ENCODE data around the gene BEGAIN. TPM values are rescaled to one million over a fixed set of nuclear protein-coding genes. Genes with fewer than 3 reads are reported as not detected.

The BEGAIN gene
- polyA plus RNA-seq, 1 donor from 2014 or later = 10.9 TPM

DNA sequence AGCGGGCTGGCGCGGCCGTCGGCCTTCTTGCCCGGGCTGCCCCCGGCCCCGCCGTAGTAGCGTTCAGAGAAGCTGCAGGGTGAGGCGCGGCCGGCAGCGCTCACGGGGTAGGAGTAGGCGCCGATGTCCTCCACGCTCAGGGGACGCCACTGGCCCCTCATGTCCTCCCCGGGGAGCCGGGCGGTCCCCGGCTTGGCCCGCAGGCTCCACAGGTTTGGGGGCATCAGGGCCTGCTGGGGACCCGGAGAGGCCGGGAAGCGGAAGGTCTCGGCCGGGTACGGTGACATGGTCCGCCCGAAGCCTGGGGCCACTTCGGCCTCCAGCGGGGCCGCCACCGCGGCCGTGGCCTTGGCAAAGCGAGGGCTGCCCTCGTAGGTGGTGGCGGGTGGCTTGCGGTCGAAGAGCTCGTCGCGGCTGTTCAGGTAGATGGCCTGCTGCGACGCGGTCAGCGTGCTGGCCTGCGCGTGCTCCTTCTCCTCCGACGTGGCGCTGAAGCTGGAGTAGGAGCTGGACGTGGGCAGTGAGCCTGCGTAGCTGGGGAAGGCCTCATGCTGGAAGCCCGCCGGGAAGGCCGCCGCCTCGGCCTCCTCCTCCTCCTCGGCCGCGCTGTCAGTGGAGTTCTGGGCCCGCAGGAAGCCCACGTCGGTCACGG lies 48.7 kb downstream of the BEGAIN start:
- Histone ChIP-seq H3F3A (ENCODE audit: insufficient read depth, low read length, poor library complexity, severe bottlenecking) (no peaks in the 10 kb centered on the region), H3K79me2 (replicated peaks; ENCODE audit: insufficient read depth, low read length) (no peaks in the 10 kb centered on the region), H3K36me3 (ENCODE audit: insufficient read depth, low read length) (no peaks in the 10 kb centered on the region), H3K27ac (ENCODE audit: low read length) (no peak overlapping the region), H3K27me3 (ENCODE audit: insufficient read depth, low read depth, low read length) (no peaks in the 10 kb centered on the region), H3K9ac (ENCODE audit: low read length) (no peak overlapping the region), H3K4me2 (ENCODE audit: low read length) (no peak overlapping the region), H3K9me2 (ENCODE audit: insufficient read depth, low read length) (no peaks in the 10 kb centered on the region), H4K20me1 (ENCODE audit: insufficient read depth) (no peaks in the 10 kb centered on the region), H3K9me3 (ENCODE audit: low read length) (no peaks in the 10 kb centered on the region), H2AFZ (ENCODE audit: low read depth, low read length) (no peak overlapping the region), H3K4me3 (ENCODE audit: low read length) (no peak overlapping the region)
- no peak for TF ChIP-seq SMC3 (conservative IDR thresholded peaks at IDR 0.05; ENCODE audit: poor library complexity)
- no peak for TF ChIP-seq TAF1 (IDR thresholded peaks at IDR 0.05; ENCODE audit: low read depth)
- TF ChIP-seq, protein P1, sequence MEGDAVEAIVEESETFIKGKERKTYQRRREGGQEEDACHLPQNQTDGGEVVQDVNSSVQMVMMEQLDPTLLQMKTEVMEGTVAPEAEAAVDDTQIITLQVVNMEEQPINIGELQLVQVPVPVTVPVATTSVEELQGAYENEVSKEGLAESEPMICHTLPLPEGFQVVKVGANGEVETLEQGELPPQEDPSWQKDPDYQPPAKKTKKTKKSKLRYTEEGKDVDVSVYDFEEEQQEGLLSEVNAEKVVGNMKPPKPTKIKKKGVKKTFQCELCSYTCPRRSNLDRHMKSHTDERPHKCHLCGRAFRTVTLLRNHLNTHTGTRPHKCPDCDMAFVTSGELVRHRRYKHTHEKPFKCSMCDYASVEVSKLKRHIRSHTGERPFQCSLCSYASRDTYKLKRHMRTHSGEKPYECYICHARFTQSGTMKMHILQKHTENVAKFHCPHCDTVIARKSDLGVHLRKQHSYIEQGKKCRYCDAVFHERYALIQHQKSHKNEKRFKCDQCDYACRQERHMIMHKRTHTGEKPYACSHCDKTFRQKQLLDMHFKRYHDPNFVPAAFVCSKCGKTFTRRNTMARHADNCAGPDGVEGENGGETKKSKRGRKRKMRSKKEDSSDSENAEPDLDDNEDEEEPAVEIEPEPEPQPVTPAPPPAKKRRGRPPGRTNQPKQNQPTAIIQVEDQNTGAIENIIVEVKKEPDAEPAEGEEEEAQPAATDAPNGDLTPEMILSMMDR (IDR thresholded peaks at IDR 0.05; ENCODE audit: poor library complexity, severe bottlenecking) = no peak
- no peak for TF ChIP-seq POLR2AphosphoS5 (IDR thresholded peaks at IDR 0.05)
- TF ChIP-seq EP300 (conservative IDR thresholded peaks at IDR 0.05; ENCODE audit: poor library complexity, severe bottlenecking) = no peak
- TF ChIP-seq RAD21 (conservative IDR thresholded peaks at IDR 0.05) = no peak
- no peak for TF ChIP-seq EZH2 (IDR thresholded peaks at IDR 0.05; ENCODE audit: borderline replicate concordance, insufficient read depth, low read length, poor library complexity, severe bottlenecking)
- TF ChIP-seq MXI1 (conservative IDR thresholded peaks at IDR 0.05; ENCODE audit: poor library complexity, severe bottlenecking) = no peak
- TF ChIP-seq, protein P2, sequence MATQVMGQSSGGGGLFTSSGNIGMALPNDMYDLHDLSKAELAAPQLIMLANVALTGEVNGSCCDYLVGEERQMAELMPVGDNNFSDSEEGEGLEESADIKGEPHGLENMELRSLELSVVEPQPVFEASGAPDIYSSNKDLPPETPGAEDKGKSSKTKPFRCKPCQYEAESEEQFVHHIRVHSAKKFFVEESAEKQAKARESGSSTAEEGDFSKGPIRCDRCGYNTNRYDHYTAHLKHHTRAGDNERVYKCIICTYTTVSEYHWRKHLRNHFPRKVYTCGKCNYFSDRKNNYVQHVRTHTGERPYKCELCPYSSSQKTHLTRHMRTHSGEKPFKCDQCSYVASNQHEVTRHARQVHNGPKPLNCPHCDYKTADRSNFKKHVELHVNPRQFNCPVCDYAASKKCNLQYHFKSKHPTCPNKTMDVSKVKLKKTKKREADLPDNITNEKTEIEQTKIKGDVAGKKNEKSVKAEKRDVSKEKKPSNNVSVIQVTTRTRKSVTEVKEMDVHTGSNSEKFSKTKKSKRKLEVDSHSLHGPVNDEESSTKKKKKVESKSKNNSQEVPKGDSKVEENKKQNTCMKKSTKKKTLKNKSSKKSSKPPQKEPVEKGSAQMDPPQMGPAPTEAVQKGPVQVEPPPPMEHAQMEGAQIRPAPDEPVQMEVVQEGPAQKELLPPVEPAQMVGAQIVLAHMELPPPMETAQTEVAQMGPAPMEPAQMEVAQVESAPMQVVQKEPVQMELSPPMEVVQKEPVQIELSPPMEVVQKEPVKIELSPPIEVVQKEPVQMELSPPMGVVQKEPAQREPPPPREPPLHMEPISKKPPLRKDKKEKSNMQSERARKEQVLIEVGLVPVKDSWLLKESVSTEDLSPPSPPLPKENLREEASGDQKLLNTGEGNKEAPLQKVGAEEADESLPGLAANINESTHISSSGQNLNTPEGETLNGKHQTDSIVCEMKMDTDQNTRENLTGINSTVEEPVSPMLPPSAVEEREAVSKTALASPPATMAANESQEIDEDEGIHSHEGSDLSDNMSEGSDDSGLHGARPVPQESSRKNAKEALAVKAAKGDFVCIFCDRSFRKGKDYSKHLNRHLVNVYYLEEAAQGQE (IDR thresholded peaks at IDR 0.05; ENCODE audit: borderline replicate concordance) = no peak

DNA sequence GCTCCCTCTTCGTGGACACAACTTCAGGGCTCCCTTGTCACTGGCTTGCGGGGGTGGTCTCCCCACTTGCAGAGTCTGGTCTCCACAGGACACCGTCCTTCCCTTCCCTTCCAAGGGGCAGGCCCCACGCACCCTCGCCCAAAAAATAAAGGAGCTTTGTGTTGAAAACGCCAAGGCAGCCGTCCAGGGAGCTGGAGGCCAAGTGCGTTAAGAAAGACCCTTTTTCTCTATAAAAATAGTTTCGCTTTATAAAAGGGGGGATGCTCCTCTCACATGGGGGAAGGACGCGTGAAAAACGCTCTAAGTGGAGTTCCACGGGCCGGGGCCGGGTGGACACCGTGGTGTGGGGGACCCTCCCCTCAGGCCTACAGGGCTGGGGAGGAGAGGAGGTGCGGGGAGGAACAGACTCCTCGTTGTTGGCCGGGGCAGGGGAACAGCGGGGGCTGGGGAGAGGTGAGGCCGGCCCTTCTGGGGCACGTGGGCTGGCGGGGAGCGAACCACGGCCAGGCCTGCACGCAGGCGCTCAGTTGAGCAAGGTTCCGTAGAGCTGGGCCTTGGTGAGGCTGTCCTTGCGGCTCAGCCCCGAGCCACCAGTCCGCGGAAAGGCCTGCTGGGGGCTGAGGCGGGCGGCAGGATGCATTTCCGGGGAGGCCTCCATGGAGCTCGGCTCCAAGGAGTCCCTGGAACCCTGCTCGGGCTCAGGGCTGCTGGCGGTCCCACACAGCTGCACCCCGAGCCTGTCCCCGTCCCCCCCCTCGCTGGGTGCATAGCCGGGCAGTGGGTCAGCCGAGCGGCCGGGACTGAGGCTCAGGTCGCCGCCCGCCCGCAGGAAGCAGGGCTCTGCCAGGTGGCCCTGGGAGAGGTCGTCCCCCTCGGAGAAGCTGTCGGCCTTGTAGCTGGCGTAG lies 49.5 kb downstream of the BEGAIN start:
- Histone ChIP-seq H2AFZ (ENCODE audit: low read depth, low read length) (no peak overlapping the region), H3K36me3 (ENCODE audit: insufficient read depth, low read length) (no peaks in the 10 kb centered on the region), H3K79me2 (replicated peaks; ENCODE audit: insufficient read depth, low read length) (no peaks in the 10 kb centered on the region), H3K27ac (ENCODE audit: low read length) (no peak overlapping the region), H3F3A (ENCODE audit: insufficient read depth, low read length, poor library complexity, severe bottlenecking) (no peaks in the 10 kb centered on the region), H3K4me3 (ENCODE audit: low read length) (no peak overlapping the region), H3K9me3 (ENCODE audit: low read length) (no peaks in the 10 kb centered on the region), H4K20me1 (ENCODE audit: insufficient read depth) (no peaks in the 10 kb centered on the region), H3K9me2 (ENCODE audit: insufficient read depth, low read length) (no peaks in the 10 kb centered on the region), H3K27me3 (ENCODE audit: insufficient read depth, low read depth, low read length) (no peaks in the 10 kb centered on the region), H3K4me2 (ENCODE audit: low read length) (no peak overlapping the region), H3K9ac (ENCODE audit: low read length) (no peak overlapping the region)
- no peak for TF ChIP-seq EP300 (conservative IDR thresholded peaks at IDR 0.05; ENCODE audit: poor library complexity, severe bottlenecking)
- TF ChIP-seq SMC3 (conservative IDR thresholded peaks at IDR 0.05; ENCODE audit: poor library complexity) = no peak
- TF ChIP-seq, protein P1 (IDR thresholded peaks at IDR 0.05; ENCODE audit: poor library complexity, severe bottlenecking) = no peak
- TF ChIP-seq, protein P2 (IDR thresholded peaks at IDR 0.05; ENCODE audit: borderline replicate concordance) = no peak
- no peak for TF ChIP-seq RAD21 (conservative IDR thresholded peaks at IDR 0.05)
